BLaER1 (cell line): ENCODE measurements around the gene CRYBG3.
A peak's percentile ranks its signal among the peaks of the same experiment; 100 is the strongest.

Experiments used
- H3K27ac ChIP-seq: shearing (Covaris generic); formaldehyde crosslinking; 2 replicates; pipeline ENCODE4 v1.8.1; 2022
- H3K27me3 ChIP-seq: shearing (Covaris generic); formaldehyde crosslinking; 2 replicates; pipeline ENCODE4 v1.8.1; 2022
- H3K36me3 ChIP-seq: shearing (Covaris generic); formaldehyde crosslinking; 2 replicates; pipeline ENCODE4 v1.8.1; 2022
- H3K4me1 ChIP-seq: shearing (Covaris generic); formaldehyde crosslinking; 2 replicates; pipeline ENCODE4 v1.8.1; 2022
- H3K4me2 ChIP-seq: shearing (Covaris generic); formaldehyde crosslinking; 2 replicates; pipeline ENCODE4 v1.8.1; 2022
- H3K4me3 ChIP-seq: shearing (Covaris generic); formaldehyde crosslinking; 2 replicates; pipeline ENCODE4 v1.8.1; 2022
- H3K9ac ChIP-seq: shearing (Covaris generic); formaldehyde crosslinking; 2 replicates; pipeline ENCODE4 v1.8.1; 2022
- H3K9me3 ChIP-seq: shearing (Covaris generic); formaldehyde crosslinking; 2 replicates; pipeline ENCODE4 v1.8.1; 2022
- H4K20me1 ChIP-seq: shearing (Covaris generic); formaldehyde crosslinking; 2 replicates; pipeline ENCODE4 v1.8.1; 2022
- Cebpa-rat ChIP-seq: shearing (Covaris generic); IDR thresholded peaks from 2 replicates; pipeline ENCODE4 v1.8.1; 2022

The CRYBG3 gene

DNA sequence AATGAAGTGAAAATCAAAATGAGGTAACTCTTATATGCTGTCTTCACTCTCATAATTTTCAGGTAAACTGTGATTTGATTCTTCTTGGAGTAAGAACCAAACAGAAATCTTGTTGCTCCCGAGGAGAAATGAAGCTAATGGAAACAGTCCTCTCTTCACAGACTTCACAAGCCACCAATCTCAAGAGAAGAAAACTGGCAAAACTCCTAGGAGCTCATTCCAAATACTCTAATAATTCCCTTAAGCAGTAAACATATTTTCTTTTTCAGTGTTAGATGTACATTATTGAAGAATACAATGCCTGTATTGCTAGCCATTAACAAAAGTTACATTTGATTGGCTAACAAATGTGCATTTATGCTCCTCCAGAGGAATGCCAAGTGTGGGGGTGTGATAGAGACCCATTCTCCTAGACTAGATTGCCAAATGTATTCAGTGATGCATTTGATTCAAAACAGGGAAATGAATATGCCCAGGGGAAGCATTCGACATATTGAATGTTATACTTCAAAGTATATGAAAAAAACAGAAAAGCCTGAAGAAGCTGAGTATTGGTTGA lies 162.2 kb downstream of the CRYBG3 start:
- Histone ChIP-seq H3K27ac (no peak overlapping the region), H3K4me2 (no peak overlapping the region), H4K20me1 (no peaks in the 10 kb centered on the region), H3K36me3 (no peaks in the 10 kb centered on the region), H3K9ac (no peak overlapping the region), H3K9me3 (no peaks in the 10 kb centered on the region), H3K27me3 (no peaks in the 10 kb centered on the region), H3K4me3 (no peak overlapping the region), H3K4me1 (peaks cover 10% of the 10 kb centered on the region)
- TF ChIP-seq Cebpa-rat: no peak

GRCh38 chr3:97987306-97987705 lies 165.5 kb downstream of the CRYBG3 start:
- Histone ChIP-seq H4K20me1 (no peaks in the 10 kb centered on the region), H3K4me3 (no peak overlapping the region), H3K27me3 (no peaks in the 10 kb centered on the region), H3K4me2 (no peak overlapping the region), H3K9ac (no peak overlapping the region), H3K4me1 (peaks cover 9% of the 10 kb centered on the region), H3K27ac (no peak overlapping the region), H3K36me3 (no peaks in the 10 kb centered on the region), H3K9me3 (no peaks in the 10 kb centered on the region)
- no peak for TF ChIP-seq Cebpa-rat

DNA sequence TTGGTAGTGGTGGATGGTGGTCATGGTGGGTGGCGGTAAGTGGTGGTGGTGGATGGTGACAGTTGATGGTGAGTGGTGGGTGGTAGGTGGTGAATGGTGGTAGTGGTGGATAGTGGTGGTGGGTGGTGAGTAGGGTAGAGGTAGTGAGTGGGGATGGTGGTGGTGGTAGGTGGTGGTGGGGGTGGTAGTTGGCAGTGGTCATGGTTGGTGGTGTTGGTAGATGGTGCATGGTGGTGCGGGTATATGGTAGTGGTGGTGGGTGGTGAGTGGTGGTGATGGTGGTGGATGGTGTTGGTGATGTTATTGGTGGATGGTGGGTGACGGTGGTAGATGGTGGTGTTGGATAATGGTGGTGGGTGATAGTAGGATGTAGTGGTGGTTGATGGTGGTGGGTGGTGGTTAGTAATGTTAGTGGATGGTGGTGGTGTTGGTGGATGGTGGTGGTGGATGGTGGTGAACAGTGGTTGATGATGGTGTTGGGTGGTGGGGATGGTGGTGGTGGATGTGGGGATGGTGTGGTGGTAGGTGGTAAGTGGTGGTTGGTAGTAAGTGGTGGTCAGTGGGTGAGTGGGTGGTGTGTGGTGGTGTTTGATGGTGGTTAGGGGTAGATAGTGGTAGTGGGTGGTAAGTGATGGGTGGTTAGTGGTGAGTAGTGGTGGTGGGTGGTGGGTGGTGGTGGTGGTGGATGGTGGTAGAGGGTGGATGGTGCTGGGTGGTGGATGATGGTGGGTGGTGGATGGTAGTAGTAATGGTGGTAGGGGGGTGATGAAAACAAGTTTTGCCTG lies 167.2 kb downstream of the CRYBG3 start:
- H3K4me2 ChIP-seq: no peak overlapping the region
- H4K20me1 ChIP-seq: no peaks in the 10 kb centered on the region
- H3K27ac ChIP-seq: no peak overlapping the region
- H3K27me3 ChIP-seq: no peaks in the 10 kb centered on the region
- no peak overlapping the region for H3K9ac ChIP-seq
- H3K9me3 ChIP-seq: no peaks in the 10 kb centered on the region
- no peak for TF ChIP-seq Cebpa-rat
- H3K36me3 ChIP-seq: no peaks in the 10 kb centered on the region
- no peak overlapping the region for H3K4me3 ChIP-seq
- peaks cover 14% of the 10 kb centered on the region for H3K4me1 ChIP-seq

DNA sequence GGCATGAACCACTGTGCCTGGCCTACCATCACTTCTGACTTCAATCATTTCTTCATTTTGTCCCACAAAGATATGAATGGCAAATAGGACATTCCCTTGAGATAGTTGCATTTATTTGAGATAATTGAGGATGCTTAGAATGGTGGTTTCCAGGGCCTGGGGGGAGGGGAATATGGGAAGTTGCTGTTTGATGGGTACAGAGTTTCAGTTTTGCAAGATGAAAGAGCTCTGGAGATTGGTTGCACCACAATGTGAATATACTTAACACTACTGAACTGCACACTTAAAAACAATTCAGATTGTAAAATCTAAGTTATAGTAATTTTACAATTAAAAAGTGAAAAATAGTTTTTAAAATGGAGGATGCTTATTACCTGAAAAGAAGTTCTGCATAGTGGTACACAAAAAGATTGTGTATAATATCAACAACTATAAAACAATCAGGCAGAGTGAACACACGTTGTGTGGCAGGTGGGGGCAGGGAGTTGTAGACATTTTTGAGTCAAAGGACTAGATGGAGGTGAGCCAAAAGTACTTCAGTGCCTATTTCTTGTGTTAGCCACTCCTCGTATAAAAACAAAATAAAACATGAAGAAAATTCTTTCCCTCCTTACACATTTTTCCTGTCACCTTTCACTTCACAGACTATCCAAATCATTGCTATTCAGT lies 168.9 kb downstream of the CRYBG3 start:
- peak overlapping the region; percentile 9; the same call in 1 of the 2 replicates for H3K4me2 ChIP-seq

DNA sequence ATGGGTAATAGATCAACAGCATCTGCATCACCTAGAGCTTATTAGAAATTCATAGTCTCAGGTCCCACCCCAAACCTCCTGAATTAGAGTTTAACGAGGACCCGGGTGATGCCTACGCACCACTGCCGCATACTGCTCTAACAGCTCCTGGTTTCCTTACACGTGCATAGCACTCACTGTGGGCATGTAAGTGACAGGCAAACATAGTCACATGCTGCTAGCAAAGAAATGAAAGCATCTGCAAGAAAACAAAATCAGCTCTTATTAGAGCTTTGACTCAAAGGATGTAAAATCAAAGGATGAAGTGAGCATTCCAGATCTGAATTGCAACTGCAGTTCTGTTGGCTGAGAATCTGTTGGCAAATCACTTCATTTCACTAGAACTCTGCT lies 169.5 kb downstream of the CRYBG3 start:
- H3K36me3 ChIP-seq: no peaks in the 10 kb centered on the region
- no peaks in the 10 kb centered on the region for H3K27me3 ChIP-seq
- no peak overlapping the region for H3K4me3 ChIP-seq
- H3K9ac ChIP-seq: no peak overlapping the region
- H4K20me1 ChIP-seq: no peaks in the 10 kb centered on the region
- no peak overlapping the region for H3K27ac ChIP-seq
- H3K4me2 ChIP-seq: no peak overlapping the region
- H3K4me1 ChIP-seq: peaks cover 14% of the 10 kb centered on the region
- TF ChIP-seq Cebpa-rat: no peak
- H3K9me3 ChIP-seq: no peaks in the 10 kb centered on the region

More for the DNA sequence above, 168.9 kb downstream of the CRYBG3 start:
- Histone ChIP-seq H3K36me3 (no peaks in the 10 kb centered on the region), H3K4me3 (no peak overlapping the region), H3K9me3 (no peaks in the 10 kb centered on the region), H3K4me1 (peaks cover 14% of the 10 kb centered on the region), H3K27ac (no peak overlapping the region), H4K20me1 (no peaks in the 10 kb centered on the region), H3K9ac (no peak overlapping the region), H3K27me3 (no peaks in the 10 kb centered on the region)
- no peak for TF ChIP-seq Cebpa-rat

GRCh38 chr3:97992547-97993173 lies 170.8 kb downstream of the CRYBG3 start:
- TF ChIP-seq Cebpa-rat: no peak
- H3K4me1 ChIP-seq: peaks cover 14% of the 10 kb centered on the region
- no peaks in the 10 kb centered on the region for H4K20me1 ChIP-seq
- H3K4me3 ChIP-seq: no peak overlapping the region
- no peak overlapping the region for H3K9ac ChIP-seq
- H3K36me3 ChIP-seq: no peaks in the 10 kb centered on the region
- H3K4me2 ChIP-seq: 0 out of 2 replicates have a peak overlapping the region, but pooled peaks have one; percentile 4
- no peak overlapping the region for H3K27ac ChIP-seq
- no peaks in the 10 kb centered on the region for H3K27me3 ChIP-seq
- no peaks in the 10 kb centered on the region for H3K9me3 ChIP-seq

- TF ChIP-seq Cebpa-rat: no peak
- no peaks in the 10 kb centered on the region for H3K27me3 ChIP-seq
- no peaks in the 10 kb centered on the region for H3K36me3 ChIP-seq
- no peak overlapping the region for H3K27ac ChIP-seq
- no peak overlapping the region for H3K9ac ChIP-seq
- no peaks in the 10 kb centered on the region for H3K9me3 ChIP-seq
- H3K4me1 ChIP-seq: peaks cover 14% of the 10 kb centered on the region
- H4K20me1 ChIP-seq: no peaks in the 10 kb centered on the region
- H3K4me2 ChIP-seq: no peak overlapping the region
- H3K4me3 ChIP-seq: no peak overlapping the region
These were observed 171.7 kb downstream of the CRYBG3 start for GRCh38 chr3:97993526-97993925.

GRCh38 chr3:97994328-97994945 lies 172.6 kb downstream of the CRYBG3 start:
- H3K27me3 ChIP-seq: no peaks in the 10 kb centered on the region
- H3K27ac ChIP-seq: no peak overlapping the region
- no peaks in the 10 kb centered on the region for H3K36me3 ChIP-seq
- TF ChIP-seq Cebpa-rat: no peak
- H3K9me3 ChIP-seq: no peaks in the 10 kb centered on the region
- H3K4me3 ChIP-seq: no peak overlapping the region
- H3K4me1 ChIP-seq: peaks cover 14% of the 10 kb centered on the region
- no peaks in the 10 kb centered on the region for H4K20me1 ChIP-seq
- no peak overlapping the region for H3K9ac ChIP-seq
- H3K4me2 ChIP-seq: no peak overlapping the region
